HepG2 (cell line): ENCODE results near the gene ALG3. TPM values are rescaled to one million over a fixed set of nuclear protein-coding genes. Genes with fewer than 3 reads are reported as not detected.

Source experiments
- CAMTA2 ChIP-seq: sonication (generic); formaldehyde crosslinking; IDR thresholded peaks from 2 replicates; pipeline ENCODE4 v1.4.0; 2020; ENCODE audit warnings: mild to moderate bottlenecking, missing genetic modification reagents, borderline replicate concordance
- CENPBD1 ChIP-seq: sonication (generic); formaldehyde crosslinking; IDR thresholded peaks from 2 replicates; pipeline ENCODE4 v1.8.0; 2022; ENCODE audit warnings: missing genetic modification reagents, low read depth, mild to moderate bottlenecking, borderline replicate concordance
- ISX ChIP-seq: sonication (generic); formaldehyde crosslinking; conservative IDR thresholded peaks from 2 replicates; pipeline ENCODE4 v1.5.0; 2020; ENCODE audit warnings: missing genetic modification reagents
- KAT2B ChIP-seq: fragments of 150-350 bp; IDR thresholded peaks from 2 replicates; pipeline ENCODE4 v1.6.1; 2014; ENCODE audit warnings: low read depth, low read length, borderline replicate concordance
- NFIC ChIP-seq: IDR thresholded peaks from 2 replicates; pipeline ENCODE4 v1.6.1; 2012; ENCODE audit warnings: mild to moderate bottlenecking, low read length, inconsistent platforms
- SETDB1 ChIP-seq: sonication (generic); formaldehyde crosslinking; IDR thresholded peaks from 2 replicates; pipeline ENCODE4 v1.5.1; 2020; ENCODE audit warnings: missing genetic modification reagents, mild to moderate bottlenecking, borderline replicate concordance
- SRSF9 ChIP-seq: fragments of 200-400 bp; formaldehyde crosslinking; IDR thresholded peaks from 2 replicates; pipeline ENCODE4 v1.6.1; 2018; ENCODE audit warnings: borderline replicate concordance, mild to moderate bottlenecking, low read depth, low read length; ENCODE audit not compliant: insufficient read depth, poor library complexity, severe bottlenecking
- SSRP1 ChIP-seq: IDR thresholded peaks from 2 replicates; pipeline ENCODE4 v1.6.1; 2016; ENCODE audit warnings: control low read depth
- SYNCRIP ChIP-seq: fragments of 200-400 bp; formaldehyde crosslinking; IDR thresholded peaks from 2 replicates; pipeline ENCODE4 v1.6.1; 2018; ENCODE audit warnings: mild to moderate bottlenecking, low read depth, low read length; ENCODE audit not compliant: insufficient read depth
- ZFP37 ChIP-seq: sonication (generic); formaldehyde crosslinking; IDR thresholded peaks from 2 replicates; pipeline ENCODE4 v1.4.0; 2020; ENCODE audit warnings: missing genetic modification reagents, borderline replicate concordance
- ZKSCAN8 ChIP-seq: IDR thresholded peaks from 2 replicates; pipeline ENCODE4 v1.6.1; 2016; ENCODE audit warnings: borderline replicate concordance, missing genetic modification reagents, missing compliant biosample characterization
- ZNF234 ChIP-seq: sonication (generic); formaldehyde crosslinking; conservative IDR thresholded peaks from 2 replicates; pipeline ENCODE4 v1.5.1; 2020; ENCODE audit warnings: mild to moderate bottlenecking, missing genetic modification reagents
- ZNF256 ChIP-seq: sonication (generic); formaldehyde crosslinking; conservative IDR thresholded peaks from 2 replicates; pipeline ENCODE4 v1.4.0; 2020; ENCODE audit warnings: missing genetic modification reagents
- ZNF512 ChIP-seq: sonication (generic); formaldehyde crosslinking; IDR thresholded peaks from 2 replicates; pipeline ENCODE4 v1.4.0; 2020; ENCODE audit warnings: mild to moderate bottlenecking, missing genetic modification reagents
- ZNF660 ChIP-seq: sonication (generic); formaldehyde crosslinking; IDR thresholded peaks from 2 replicates; pipeline ENCODE4 v1.5.1; 2020; ENCODE audit warnings: mild to moderate bottlenecking, low read depth, missing genetic modification reagents, borderline replicate concordance
- polyA plus RNA-seq, 8 experiments: library from polyadenylated mRNA; depleted of rRNA in 3 of 8; stranded (reverse) in 7 of 8; unstranded in 1 of 8; fragments of >200 nt; fragmentation: Illumina TruSeq in 4 of 8; extraction: Trizol in 4 of 8; gene quantifications; 2 replicates each; pipeline versions ENCODE4 v1.2.1 to v1.2.3, GENCODE V29; 2011 to 2016; ENCODE audit warnings: low read depth in 4 of 8, missing spikeins in 1 of 8, mixed read lengths in 1 of 8; ENCODE audit not compliant: insufficient read depth in 1 of 8
- total RNA-seq, 5 experiments: library from RNA; depleted of rRNA; stranded (reverse); fragments of >200 nt; fragmentation: Illumina TruSeq; extraction: Trizol; gene quantifications; 2 replicates each; pipeline ENCODE4 v1.2.3, GENCODE V29; 2016; ENCODE audit warnings: low read depth in 1 of 5
- TF ChIP-seq, protein P1 (sequence below): sonication (generic); formaldehyde crosslinking; IDR thresholded peaks from one replicate; pipeline ENCODE4 v1.5.1; 2020; ENCODE audit warnings: mild to moderate bottlenecking, missing genetic modification reagents; ENCODE audit errors: not compliant biosample characterization

The ALG3 gene
- total and polyA plus RNA-seq, 2 of the 13 experiments (the other 11 are each of a cell fraction or from before 2014, with no cell fraction given), result 46.6 to 57.1 TPM

DNA sequence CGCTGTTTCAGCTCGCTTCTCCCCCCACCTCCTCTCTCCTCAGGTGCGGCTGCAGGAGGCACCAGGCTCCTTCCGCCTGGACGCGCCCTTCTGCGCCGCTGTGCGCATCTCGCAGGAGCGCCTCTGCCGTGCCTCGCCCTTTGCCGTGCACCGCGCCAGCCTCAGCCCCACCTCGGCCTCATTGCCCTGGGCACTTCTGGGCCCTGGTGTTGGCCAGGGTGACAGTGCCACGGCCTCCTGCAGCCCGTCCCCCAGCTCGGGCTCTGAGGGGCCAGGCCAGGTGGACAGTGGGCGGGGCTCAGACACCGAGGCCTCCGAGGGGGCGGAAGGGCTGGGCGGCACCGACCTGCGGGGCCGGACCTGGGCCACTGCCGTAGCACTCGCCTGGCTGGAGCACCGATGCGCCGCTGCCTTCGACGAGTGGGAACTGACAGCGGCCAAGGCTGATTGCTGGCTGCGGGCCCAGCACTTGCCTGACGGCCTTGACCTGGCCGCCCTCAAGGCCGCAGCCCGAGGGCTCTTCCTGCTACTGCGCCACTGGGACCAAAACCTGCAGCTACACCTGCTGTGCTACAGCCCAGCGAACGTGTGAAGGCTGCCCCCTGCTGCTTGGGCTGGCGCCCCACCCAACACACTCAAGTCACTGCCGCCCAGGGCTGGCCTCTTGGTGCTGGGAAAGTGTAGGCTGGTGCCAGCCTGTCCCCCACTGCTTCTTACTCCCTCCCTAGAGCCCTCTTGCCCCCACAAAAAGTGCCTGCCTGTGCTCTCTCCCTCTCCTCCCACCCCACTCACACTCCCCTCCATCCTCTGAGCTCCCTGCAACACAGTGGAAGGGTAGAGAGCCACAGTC, 7.1 kb downstream of the ALG3 start (continued):
- 0 out of 2 replicates have a peak, but pooled peaks have one; percentile 36 for TF ChIP-seq ISX
- no peak for TF ChIP-seq NFIC
- TF ChIP-seq ZFP37 (CRISPR knock-in tag), result peak; percentile 93; the same call in 1 of the 2 replicates
- TF ChIP-seq SETDB1, result no peak
- no peak for TF ChIP-seq ZNF660 (CRISPR knock-in tag)
- no peak for TF ChIP-seq CAMTA2 (CRISPR knock-in tag)
- no peak for TF ChIP-seq SRSF9
- TF ChIP-seq ZKSCAN8 (CRISPR knock-in tag), result peak; percentile 86; the same call in 1 of the 2 replicates
- no peak; the same call in 1 of the 2 replicates for TF ChIP-seq ZNF234 (CRISPR knock-in tag)
- TF ChIP-seq ZNF256 (CRISPR knock-in tag), result peak; percentile 76; the same call in 1 of the 2 replicates
- TF ChIP-seq ZNF512 (CRISPR knock-in tag), result peak; percentile 64; the same call in 1 of the 2 replicates
- no peak for TF ChIP-seq SSRP1 (CRISPR knock-in tag)
- TF ChIP-seq KAT2B, result no peak
- no peak for TF ChIP-seq SYNCRIP
- TF ChIP-seq CENPBD1 (CRISPR knock-in tag), result no peak
- TF ChIP-seq, protein P1, sequence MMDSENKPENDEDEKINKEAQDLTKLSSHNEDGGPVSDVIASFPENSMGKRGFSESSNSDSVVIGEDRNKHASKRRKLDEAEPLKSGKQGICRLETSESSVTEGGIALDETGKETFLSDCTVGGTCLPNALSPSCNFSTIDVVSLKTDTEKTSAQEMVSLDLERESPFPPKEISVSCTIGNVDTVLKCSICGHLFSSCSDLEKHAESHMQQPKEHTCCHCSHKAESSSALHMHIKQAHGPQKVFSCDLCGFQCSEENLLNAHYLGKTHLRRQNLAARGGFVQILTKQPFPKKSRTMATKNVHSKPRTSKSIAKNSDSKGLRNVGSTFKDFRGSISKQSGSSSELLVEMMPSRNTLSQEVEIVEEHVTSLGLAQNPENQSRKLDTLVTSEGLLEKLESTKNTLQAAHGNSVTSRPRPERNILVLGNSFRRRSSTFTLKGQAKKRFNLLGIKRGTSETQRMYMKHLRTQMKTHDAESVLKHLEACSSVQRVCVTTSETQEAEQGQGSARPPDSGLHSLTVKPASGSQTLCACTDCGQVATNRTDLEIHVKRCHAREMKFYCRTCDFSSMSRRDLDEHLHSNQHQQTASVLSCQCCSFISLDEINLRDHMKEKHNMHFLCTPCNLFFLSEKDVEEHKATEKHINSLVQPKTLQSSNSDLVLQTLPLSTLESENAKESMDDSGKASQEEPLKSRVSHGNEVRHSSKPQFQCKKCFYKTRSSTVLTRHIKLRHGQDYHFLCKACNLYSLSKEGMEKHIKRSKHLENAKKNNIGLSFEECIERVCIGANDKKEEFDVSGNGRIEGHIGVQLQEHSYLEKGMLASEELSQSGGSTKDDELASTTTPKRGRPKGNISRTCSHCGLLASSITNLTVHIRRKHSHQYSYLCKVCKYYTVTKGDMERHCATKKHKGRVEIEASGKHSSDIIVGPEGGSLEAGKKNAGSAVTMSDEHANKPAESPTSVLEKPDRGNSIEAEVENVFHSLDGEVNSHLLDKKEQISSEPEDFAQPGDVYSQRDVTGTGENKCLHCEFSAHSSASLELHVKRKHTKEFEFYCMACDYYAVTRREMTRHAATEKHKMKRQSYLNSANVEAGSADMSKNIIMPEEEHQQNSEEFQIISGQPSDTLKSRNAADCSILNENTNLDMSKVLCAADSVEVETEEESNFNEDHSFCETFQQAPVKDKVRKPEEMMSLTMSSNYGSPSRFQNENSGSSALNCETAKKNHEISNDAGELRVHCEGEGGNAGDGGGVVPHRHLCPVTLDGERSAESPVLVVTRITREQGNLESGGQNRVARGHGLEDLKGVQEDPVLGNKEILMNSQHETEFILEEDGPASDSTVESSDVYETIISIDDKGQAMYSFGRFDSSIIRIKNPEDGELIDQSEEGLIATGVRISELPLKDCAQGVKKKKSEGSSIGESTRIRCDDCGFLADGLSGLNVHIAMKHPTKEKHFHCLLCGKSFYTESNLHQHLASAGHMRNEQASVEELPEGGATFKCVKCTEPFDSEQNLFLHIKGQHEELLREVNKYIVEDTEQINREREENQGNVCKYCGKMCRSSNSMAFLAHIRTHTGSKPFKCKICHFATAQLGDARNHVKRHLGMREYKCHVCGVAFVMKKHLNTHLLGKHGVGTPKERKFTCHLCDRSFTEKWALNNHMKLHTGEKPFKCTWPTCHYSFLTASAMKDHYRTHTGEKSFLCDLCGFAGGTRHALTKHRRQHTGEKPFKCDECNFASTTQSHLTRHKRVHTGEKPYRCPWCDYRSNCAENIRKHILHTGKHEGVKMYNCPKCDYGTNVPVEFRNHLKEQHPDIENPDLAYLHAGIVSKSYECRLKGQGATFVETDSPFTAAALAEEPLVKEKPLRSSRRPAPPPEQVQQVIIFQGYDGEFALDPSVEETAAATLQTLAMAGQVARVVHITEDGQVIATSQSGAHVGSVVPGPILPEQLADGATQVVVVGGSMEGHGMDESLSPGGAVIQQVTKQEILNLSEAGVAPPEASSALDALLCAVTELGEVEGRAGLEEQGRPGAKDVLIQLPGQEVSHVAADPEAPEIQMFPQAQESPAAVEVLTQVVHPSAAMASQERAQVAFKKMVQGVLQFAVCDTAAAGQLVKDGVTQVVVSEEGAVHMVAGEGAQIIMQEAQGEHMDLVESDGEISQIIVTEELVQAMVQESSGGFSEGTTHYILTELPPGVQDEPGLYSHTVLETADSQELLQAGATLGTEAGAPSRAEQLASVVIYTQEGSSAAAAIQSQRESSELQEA (CRISPR knock-in tag), result peak; percentile 66
